ENCODE data around the gene C1orf210.

C1orf210 gene

DNA sequence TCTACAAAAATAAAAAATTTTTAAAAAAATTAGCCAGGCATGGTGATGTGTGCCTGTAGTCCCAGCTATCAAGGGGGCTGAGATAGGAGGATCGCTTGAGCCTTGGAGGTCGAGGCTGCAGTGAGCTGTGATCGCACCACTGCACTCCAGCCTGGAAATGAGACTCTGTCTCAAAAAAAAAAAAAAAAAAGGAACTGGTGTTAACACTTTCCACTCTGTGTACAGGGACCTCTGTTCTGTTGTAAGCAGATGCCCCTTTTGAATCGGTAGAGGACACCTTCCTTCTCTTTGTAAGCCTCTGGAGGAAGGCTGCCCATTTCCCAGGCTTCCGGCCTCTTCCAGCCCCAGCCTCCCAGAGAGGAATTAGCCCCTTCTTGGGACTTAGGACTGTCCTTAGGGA lies 7.3 kb upstream of the C1orf210 start:
- no peak for ATAC-seq (ENCODE audit: low read depth)
- TF ChIP-seq CTCF (IDR thresholded peaks at IDR 0.05; ENCODE audit: poor library complexity, severe bottlenecking) = no peak
- no peaks in the 10 kb centered on the region for H3K27me3 ChIP-seq (ENCODE audit: insufficient read depth, poor library complexity, severe bottlenecking)
- H3K4me3 ChIP-seq (ENCODE audit: severe bottlenecking) = no peak overlapping the region
- no peaks in the 10 kb centered on the region for H3K36me3 ChIP-seq (ENCODE audit: low read depth)
- H3K9me3 ChIP-seq (ENCODE audit: severe bottlenecking) = no peaks in the 10 kb centered on the region
- no peak overlapping the region for H3K27ac ChIP-seq (ENCODE audit: poor library complexity, severe bottlenecking)
- no peak for DNase-seq (ENCODE audit: low spot score)
- H3K4me1 ChIP-seq (ENCODE audit: insufficient read depth, poor library complexity, severe bottlenecking) = peaks cover 7% of the 10 kb centered on the region

GRCh38 chr1:43292216-43292615 lies 6.8 kb upstream of the C1orf210 start:
- no peaks in the 10 kb centered on the region for H3K36me3 ChIP-seq (ENCODE audit: low read depth)
- H3K4me3 ChIP-seq (ENCODE audit: severe bottlenecking) = no peak overlapping the region
- ATAC-seq (ENCODE audit: low read depth) = no peak
- H3K27ac ChIP-seq (ENCODE audit: poor library complexity, severe bottlenecking) = no peak overlapping the region
- DNase-seq (ENCODE audit: low spot score) = no peak
- H3K9me3 ChIP-seq (ENCODE audit: severe bottlenecking) = no peaks in the 10 kb centered on the region
- TF ChIP-seq CTCF (IDR thresholded peaks at IDR 0.05; ENCODE audit: poor library complexity, severe bottlenecking) = no peak
- peaks cover 7% of the 10 kb centered on the region for H3K4me1 ChIP-seq (ENCODE audit: insufficient read depth, poor library complexity, severe bottlenecking)
- no peaks in the 10 kb centered on the region for H3K27me3 ChIP-seq (ENCODE audit: insufficient read depth, poor library complexity, severe bottlenecking)

- Histone ChIP-seq H3K9me3 (ENCODE audit: severe bottlenecking) (no peaks in the 10 kb centered on the region), H3K27ac (ENCODE audit: poor library complexity, severe bottlenecking) (no peak overlapping the region), H3K36me3 (ENCODE audit: low read depth) (no peaks in the 10 kb centered on the region), H3K4me3 (ENCODE audit: severe bottlenecking) (no peak overlapping the region), H3K4me1 (ENCODE audit: insufficient read depth, poor library complexity, severe bottlenecking) (peaks cover 4% of the 10 kb centered on the region), H3K27me3 (ENCODE audit: insufficient read depth, poor library complexity, severe bottlenecking) (no peaks in the 10 kb centered on the region)
- DNase-seq (ENCODE audit: low spot score) (no peak), ATAC-seq (ENCODE audit: low read depth) (no peak)
- no peak for TF ChIP-seq CTCF (IDR thresholded peaks at IDR 0.05; ENCODE audit: poor library complexity, severe bottlenecking)
Measured at GRCh38 chr1:43288785-43289706, 3.7 kb upstream of the C1orf210 start.

DNA sequence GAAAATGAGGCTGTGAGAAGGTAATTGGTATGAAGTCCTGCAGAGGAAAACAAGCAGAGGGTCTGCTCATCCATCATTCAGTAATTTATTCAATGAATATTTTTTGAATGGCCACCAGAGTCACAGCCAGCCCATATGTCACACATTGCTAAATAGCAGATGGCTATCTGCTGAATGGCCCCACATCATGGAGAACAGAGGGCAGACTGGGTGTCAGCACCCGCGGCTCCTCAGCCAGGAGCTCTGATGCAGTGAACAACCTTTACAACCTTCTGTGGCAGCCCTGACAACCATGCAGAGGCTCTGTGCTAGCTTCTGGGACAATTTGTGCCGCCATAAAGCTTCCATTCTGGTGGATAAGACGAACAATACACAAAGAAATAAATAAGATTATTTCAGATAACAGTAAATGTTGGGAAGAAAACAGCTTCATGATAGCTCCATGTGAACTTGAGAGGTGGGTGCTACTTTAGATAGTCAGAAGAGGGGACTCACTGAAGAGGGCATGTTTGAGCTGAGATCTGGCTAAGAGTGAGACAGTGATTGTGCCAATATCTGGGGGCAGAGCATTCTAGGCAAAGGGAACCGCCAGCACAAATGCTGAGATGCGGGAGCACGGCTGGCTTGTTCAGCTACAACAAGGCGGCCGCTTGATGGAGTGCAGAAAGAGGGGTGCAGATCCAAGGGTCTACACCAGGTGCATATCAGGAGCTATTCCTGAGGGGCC lies 2.8 kb upstream of the C1orf210 start:
- no peak overlapping the region for H3K4me3 ChIP-seq (ENCODE audit: severe bottlenecking)
- TF ChIP-seq CTCF (IDR thresholded peaks at IDR 0.05; ENCODE audit: poor library complexity, severe bottlenecking) = no peak
- peaks cover 3% of the 10 kb centered on the region for H3K4me1 ChIP-seq (ENCODE audit: insufficient read depth, poor library complexity, severe bottlenecking)
- H3K27ac ChIP-seq (ENCODE audit: poor library complexity, severe bottlenecking) = no peak overlapping the region
- DNase-seq (ENCODE audit: low spot score) = no peak
- no peaks in the 10 kb centered on the region for H3K27me3 ChIP-seq (ENCODE audit: insufficient read depth, poor library complexity, severe bottlenecking)
- no peaks in the 10 kb centered on the region for H3K9me3 ChIP-seq (ENCODE audit: severe bottlenecking)
- no peak for ATAC-seq (ENCODE audit: low read depth)
- H3K36me3 ChIP-seq (ENCODE audit: low read depth) = no peaks in the 10 kb centered on the region
